Kidney (tissue), 14 donors: ENCODE results near the gene EFHC2. TPM values are rescaled to one million over a fixed set of nuclear protein-coding genes. Genes with fewer than 3 reads are reported as not detected.

ENCODE experiments used
- DNase-seq, 5 donors: peaks; one replicate each; pipeline ENCODE4 v3.0.0-alpha.2; 2013 to 2020
- FAIRE-seq: peaks from 2 replicates; lab custom pipeline; 2012; peaks lifted over from hg19 to GRCh38; lab: Jason Lieb, UNC
- H3K27ac ChIP-seq, 2 donors: one replicate each; pipeline ENCODE4 v1.7.0; 2013; ENCODE audit warnings: low read depth in 2 of 2, low read length in 2 of 2, inconsistent platforms in 1 of 2
- H3K27me3 ChIP-seq: one replicate; pipeline ENCODE4 v1.7.1; 2013; ENCODE audit warnings: low read length, inconsistent platforms; ENCODE audit not compliant: control insufficient read depth, insufficient read depth
- H3K36me3 ChIP-seq, 3 donors: one replicate each; pipeline versions ENCODE4 v1.7.0 to v1.7.1; 2013; ENCODE audit warnings: low read length in 3 of 3, control low read depth in 1 of 3, inconsistent platforms in 1 of 3; ENCODE audit not compliant: insufficient read depth in 3 of 3, control insufficient read depth in 2 of 3
- H3K4me1 ChIP-seq, 3 donors: one replicate each; pipeline versions ENCODE4 v1.7.0 to v1.7.1; 2013; ENCODE audit warnings: low read length in 3 of 3, inconsistent platforms in 1 of 3, low read depth in 1 of 3; ENCODE audit not compliant: control insufficient read depth in 2 of 3, insufficient read depth in 2 of 3
- H3K4me3 ChIP-seq, 3 donors: one replicate each; pipeline versions ENCODE4 v1.7.0 to v1.8.1; 2013; ENCODE audit warnings: low read length in 3 of 3, control low read depth in 1 of 3, inconsistent platforms in 1 of 3
- H3K9ac ChIP-seq, 3 donors: one replicate each; pipeline versions ENCODE4 v1.7.0 to v1.7.1; 2013; ENCODE audit warnings: low read length in 3 of 3, control low read depth in 1 of 3, inconsistent platforms in 1 of 3
- H3K9me3 ChIP-seq, 3 donors: one replicate each; pipeline versions ENCODE4 v1.7.0 to v1.7.1; 2013; ENCODE audit warnings: low read length in 3 of 3, control low read depth in 1 of 3, inconsistent platforms in 1 of 3; ENCODE audit not compliant: control insufficient read depth in 2 of 3, insufficient read depth in 1 of 3
- intact Hi-C: fragments of 100-400 bp; cut with DNase I; formaldehyde crosslinking; loops from one replicate; pipeline ENCODE4 v1.11.1; 2022
- polyA plus RNA-seq: library from polyadenylated mRNA; stranded (reverse); fragments of 350-450 nt; fragmentation: Illumina TruSeq; extraction: RNeasy Lipid Tissue Mini Kit (QIAGEN cat#74804); gene quantifications from one replicate; pipeline ENCODE4 v1.2.3, GENCODE V29; 2014; ENCODE audit warnings: low read depth, low replicate concordance; ENCODE audit not compliant: insufficient read depth
- total RNA-seq: library from RNA; stranded (reverse); fragmentation: NEBNext Ultra II Directional; extraction: Animal tissue kit (Norgen Biotek cat#: 25700); gene quantifications from one replicate; pipeline ENCODE4 v1.2.1, GENCODE V29; 2021
- TF ChIP-seq, protein P1 (sequence below): IDR thresholded peaks from 3 replicates; pipeline ENCODE4 v1.5.1; 2012; ENCODE audit warnings: mild to moderate bottlenecking, moderate library complexity, borderline replicate concordance; ENCODE audit not compliant: insufficient read depth; ENCODE audit errors: extremely low read depth
- donor health status: control.
- donor health status: control.
- donor health status: control.
- donor health status: control.
- donor health status: control.
- donor health status: DM: yes; HTN: yes; CAD: no.
- donor health status: Normal renal cell carcinoma (clear cell type).

EFHC2 gene
- total and polyA plus RNA-seq, 2 donors from 2014 or later: 1.6 to 6.4 TPM

DNA sequence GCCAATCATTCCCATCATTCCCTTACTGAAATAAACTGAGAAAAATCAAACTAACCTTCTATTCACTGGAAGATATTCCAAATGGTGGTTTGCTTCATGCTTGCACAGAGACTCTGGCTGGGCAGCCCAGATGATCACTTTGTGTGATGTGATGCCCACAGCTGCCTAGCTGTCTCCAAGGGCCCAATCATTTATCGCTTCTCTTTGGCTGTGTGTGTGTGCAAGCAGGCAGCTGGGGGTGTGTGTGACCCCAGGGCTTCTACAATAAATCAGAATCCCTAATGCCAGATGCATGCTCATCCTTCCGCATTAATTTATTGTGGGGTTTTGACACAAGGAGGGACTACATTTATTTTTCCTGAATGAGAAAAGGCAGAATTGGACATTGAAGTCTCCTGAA is 230.1 kb downstream of the EFHC2 start:
- FAIRE-seq: no peak
- intact Hi-C loops: no loop called here

DNA sequence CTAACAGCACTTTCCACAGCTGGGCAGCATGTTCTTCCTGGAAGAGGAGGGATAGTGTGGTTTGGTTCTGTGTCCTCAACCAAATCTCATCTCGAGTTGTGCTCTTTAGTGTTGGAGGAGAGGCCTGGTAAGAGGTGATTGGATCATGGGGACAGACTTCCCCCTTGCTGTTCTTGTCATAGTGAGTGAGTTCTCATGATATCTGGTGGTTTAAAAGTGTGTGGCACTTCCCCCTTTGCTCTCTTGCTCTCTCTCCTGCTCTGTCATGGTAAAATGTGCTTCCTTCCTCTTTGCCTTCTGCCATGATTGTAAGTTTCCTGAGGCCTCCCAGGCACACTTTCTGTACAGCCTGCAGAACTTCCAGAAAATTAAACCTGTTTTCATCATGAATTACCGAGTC is 236.6 kb downstream of the EFHC2 start:
- Histone ChIP-seq H3K36me3 (no peaks in the 10 kb centered on the region), H3K4me1 (no peaks in the 10 kb centered on the region), H3K9me3 (no peaks in the 10 kb centered on the region), H3K9ac (no peak overlapping the region), H3K4me3 (no peak overlapping the region), H3K27me3 (no peaks in the 10 kb centered on the region), H3K27ac (no peak overlapping the region)
- DNase-seq: no peak
- TF ChIP-seq, protein P1, sequence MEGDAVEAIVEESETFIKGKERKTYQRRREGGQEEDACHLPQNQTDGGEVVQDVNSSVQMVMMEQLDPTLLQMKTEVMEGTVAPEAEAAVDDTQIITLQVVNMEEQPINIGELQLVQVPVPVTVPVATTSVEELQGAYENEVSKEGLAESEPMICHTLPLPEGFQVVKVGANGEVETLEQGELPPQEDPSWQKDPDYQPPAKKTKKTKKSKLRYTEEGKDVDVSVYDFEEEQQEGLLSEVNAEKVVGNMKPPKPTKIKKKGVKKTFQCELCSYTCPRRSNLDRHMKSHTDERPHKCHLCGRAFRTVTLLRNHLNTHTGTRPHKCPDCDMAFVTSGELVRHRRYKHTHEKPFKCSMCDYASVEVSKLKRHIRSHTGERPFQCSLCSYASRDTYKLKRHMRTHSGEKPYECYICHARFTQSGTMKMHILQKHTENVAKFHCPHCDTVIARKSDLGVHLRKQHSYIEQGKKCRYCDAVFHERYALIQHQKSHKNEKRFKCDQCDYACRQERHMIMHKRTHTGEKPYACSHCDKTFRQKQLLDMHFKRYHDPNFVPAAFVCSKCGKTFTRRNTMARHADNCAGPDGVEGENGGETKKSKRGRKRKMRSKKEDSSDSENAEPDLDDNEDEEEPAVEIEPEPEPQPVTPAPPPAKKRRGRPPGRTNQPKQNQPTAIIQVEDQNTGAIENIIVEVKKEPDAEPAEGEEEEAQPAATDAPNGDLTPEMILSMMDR: no peak
- intact Hi-C loops: no loop called here
- FAIRE-seq: no peak

More for the DNA sequence above, 230.1 kb downstream of the EFHC2 start:
- H3K4me1 ChIP-seq: no peaks in the 10 kb centered on the region
- H3K27ac ChIP-seq: no peak overlapping the region
- DNase-seq: peak in 2 of 5 donors; percentile 2 to 13
- TF ChIP-seq, protein P1: no peak
- H3K4me3 ChIP-seq: no peak overlapping the region
- no peaks in the 10 kb centered on the region for H3K36me3 ChIP-seq
- no peak overlapping the region for H3K9ac ChIP-seq
- H3K27me3 ChIP-seq: no peaks in the 10 kb centered on the region
- no peaks in the 10 kb centered on the region for H3K9me3 ChIP-seq

DNA sequence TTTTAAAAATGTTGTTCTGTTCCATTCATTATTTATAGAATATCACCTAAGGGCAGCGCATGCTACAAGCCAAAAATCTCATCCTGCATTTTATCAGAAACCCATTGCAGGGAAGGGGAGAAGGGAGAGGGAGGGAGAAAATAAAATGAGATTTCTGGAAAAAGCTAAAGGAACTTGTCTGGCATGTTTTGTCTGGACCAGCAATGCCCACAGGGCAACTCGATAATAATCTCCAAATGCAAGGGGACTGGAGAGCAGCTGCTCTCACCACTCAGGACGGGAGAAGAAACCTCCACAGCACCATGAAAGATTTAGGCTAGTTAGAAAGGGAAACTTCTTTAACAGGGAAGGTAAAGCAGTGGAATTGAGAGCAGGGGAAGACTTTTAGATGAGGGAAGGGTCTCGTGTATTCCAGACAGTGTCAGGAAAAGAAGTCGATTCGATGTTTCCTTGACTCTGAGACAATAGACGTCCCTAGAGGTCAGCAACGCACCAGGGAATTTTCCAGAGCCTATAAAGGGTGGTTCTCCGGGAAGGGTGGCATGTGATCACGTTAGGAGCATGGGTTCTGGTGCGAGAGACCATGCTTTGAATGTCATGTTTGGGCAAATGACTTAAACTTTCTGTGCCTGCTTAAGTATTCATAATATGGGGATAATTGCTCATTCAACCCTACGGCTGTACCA is 238.1 kb downstream of the EFHC2 start:
- DNase-seq (no peak), FAIRE-seq (no peak)
- no peak overlapping the region for H3K27ac ChIP-seq
- H3K4me3 ChIP-seq: no peak overlapping the region
- no peaks in the 10 kb centered on the region for H3K36me3 ChIP-seq
- H3K9me3 ChIP-seq: no peaks in the 10 kb centered on the region
- intact Hi-C loops: no loop called here
- no peak overlapping the region for H3K9ac ChIP-seq
- TF ChIP-seq, protein P1: no peak
- H3K4me1 ChIP-seq: no peaks in the 10 kb centered on the region
- H3K27me3 ChIP-seq: no peaks in the 10 kb centered on the region
